LNCAP (cell line): ENCODE data around the gene DNAJA3.

Source experiments
- TF ChIP-seq, protein P1 (sequence below): fragments of 450-650 bp; IDR thresholded peaks from 2 replicates; pipeline ENCODE4 v1.5.1; 2017; ENCODE audit warnings: mild to moderate bottlenecking

Gene DNAJA3

GRCh38 chr16:4407543-4408322 lies 17.9 kb upstream of the DNAJA3 start:
- TF ChIP-seq, protein P1, sequence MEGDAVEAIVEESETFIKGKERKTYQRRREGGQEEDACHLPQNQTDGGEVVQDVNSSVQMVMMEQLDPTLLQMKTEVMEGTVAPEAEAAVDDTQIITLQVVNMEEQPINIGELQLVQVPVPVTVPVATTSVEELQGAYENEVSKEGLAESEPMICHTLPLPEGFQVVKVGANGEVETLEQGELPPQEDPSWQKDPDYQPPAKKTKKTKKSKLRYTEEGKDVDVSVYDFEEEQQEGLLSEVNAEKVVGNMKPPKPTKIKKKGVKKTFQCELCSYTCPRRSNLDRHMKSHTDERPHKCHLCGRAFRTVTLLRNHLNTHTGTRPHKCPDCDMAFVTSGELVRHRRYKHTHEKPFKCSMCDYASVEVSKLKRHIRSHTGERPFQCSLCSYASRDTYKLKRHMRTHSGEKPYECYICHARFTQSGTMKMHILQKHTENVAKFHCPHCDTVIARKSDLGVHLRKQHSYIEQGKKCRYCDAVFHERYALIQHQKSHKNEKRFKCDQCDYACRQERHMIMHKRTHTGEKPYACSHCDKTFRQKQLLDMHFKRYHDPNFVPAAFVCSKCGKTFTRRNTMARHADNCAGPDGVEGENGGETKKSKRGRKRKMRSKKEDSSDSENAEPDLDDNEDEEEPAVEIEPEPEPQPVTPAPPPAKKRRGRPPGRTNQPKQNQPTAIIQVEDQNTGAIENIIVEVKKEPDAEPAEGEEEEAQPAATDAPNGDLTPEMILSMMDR = no peak

DNA sequence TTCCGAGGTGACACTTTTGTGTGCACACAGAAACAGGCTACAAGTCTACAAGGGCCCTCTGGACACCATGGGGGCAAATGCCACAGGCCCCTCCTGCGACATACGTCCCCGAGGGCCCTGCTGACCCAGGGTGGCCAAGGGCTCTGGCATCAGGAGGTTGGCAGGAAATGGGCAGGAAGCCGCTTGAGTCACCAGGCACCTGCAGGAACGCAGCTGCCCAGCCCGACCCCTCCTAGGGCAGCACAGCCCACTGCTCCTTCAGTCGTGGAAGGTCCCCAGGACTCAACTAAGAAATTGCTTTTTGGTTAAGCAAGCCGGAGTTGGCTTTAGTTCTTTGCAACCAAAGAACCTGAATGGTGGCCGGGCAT lies 17.4 kb upstream of the DNAJA3 start:
- TF ChIP-seq, protein P1 = no peak

GRCh38 chr16:4409081-4409932 lies 16.4 kb upstream of the DNAJA3 start:
- TF ChIP-seq, protein P1 = peak; percentile 14; the same call in 1 of the 2 replicates

DNA sequence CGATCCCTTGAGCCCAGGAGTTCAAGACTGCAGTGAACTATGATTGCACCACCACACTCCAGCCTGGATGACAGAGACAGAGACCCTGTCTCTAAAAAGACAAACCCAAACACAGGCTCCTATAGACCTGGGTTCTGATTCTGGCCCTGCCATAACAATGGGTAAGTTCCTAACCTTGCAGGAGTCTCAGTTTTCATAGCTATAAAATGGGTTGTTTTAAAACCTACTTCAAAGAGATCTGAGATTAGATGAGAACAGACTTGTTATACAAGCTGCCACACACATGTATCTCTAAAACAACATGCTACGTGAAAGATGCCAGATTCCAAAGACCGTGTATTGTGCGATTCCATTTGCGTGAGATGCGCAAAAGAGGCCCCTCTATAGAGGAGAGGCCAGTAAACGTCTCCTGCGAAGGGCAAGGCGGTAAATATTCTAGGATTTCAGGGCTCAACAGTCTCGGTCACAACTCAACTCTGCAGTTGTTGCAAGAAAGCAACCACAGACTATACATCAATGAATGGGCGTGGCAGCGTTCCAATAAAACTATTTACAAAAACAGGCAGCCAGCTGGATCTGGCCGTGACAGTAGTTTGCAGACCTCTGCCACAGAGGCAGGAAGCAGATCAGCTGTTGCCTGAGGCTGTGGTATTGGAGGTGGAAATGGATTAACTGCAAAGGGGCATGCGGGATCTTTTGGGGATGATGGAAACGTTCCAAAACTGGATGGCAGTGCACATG lies 15.2 kb upstream of the DNAJA3 start:
- TF ChIP-seq, protein P1 = no peak

- TF ChIP-seq, protein P1 = no peak
Observed at GRCh38 chr16:4411684-4412083, 14.0 kb upstream of the DNAJA3 start.

DNA sequence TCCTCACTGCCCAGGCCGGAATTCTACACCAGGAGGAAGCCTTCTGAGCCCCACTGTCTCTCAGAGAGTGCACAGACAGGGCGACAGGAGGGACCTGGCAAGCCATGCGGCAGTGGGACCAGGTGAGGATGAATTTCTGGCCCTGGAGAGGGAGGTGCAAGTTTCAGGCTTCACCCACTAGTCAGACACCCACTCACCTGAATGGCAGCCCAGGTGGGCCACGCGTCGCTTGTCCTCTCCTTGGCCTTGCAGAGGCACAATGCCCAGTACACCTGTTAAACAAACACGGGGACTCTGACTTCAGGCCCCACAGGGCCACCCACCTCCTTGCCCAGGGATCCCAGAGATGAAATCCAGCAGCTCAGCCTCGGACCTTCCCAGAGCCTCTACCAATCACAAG lies 13.5 kb upstream of the DNAJA3 start:
- TF ChIP-seq, protein P1 = no peak

DNA sequence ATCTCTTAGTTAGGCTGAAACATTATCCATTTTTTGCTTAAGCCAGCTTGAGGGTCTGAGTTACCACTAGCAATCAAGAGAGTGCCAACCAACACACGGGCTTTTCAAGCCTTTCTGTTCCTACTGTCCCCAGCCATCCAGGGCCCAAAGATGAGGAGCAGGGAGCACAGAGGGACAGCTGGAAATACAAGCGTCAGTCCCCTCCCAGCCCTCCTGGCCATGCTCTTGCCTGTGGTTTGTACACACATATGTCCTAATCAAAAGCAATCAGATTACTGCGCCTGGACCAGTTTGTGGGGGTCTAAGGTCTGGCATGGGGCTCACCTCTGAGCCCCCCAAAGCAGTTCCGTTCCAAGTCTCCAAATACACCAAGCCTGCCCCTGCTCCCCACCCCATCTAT lies 12.8 kb upstream of the DNAJA3 start:
- TF ChIP-seq, protein P1 = no peak
